GM23338 (cell line): Measurements from ENCODE around the gene ERC1. TPM values are rescaled to one million over a fixed set of nuclear protein-coding genes. Genes with fewer than 3 reads are reported as not detected.

Experiments used
- ATAC-seq: fragments of 200-7000 bp; cut with Tn5 transposase; 3 replicates; pipeline ENCODE4 v1.9.1; 2020
- DNase-seq: peaks from one replicate; pipeline ENCODE4 v3.0.0-alpha.2; 2015; ENCODE audit warnings: low spot score
- H2AFZ ChIP-seq: fragments of 200-600 bp; sonication (generic); 2 replicates; pipeline ENCODE4 v1.8.0; 2016; ENCODE audit warnings: antibody characterized with exemption, mild to moderate bottlenecking, moderate library complexity
- H3F3A ChIP-seq: fragments of 200-600 bp; sonication (generic); replicated peaks from 2 replicates; pipeline ENCODE4 v1.8.0; 2017; ENCODE audit warnings: antibody characterized with exemption, mixed run types, low read depth
- H3K27ac ChIP-seq: fragments of 200-600 bp; sonication (generic); 2 replicates; pipeline ENCODE4 v1.6.1; 2016; ENCODE audit warnings: low read depth
- H3K27me3 ChIP-seq: fragments of 200-600 bp; sonication (generic); 2 replicates; pipeline ENCODE4 v1.8.0; 2016; ENCODE audit warnings: mild to moderate bottlenecking, mixed run types, moderate library complexity; ENCODE audit not compliant: insufficient read depth
- H3K36me3 ChIP-seq: fragments of 200-600 bp; sonication (generic); 2 replicates; pipeline ENCODE4 v1.8.0; 2016; ENCODE audit warnings: mild to moderate bottlenecking; ENCODE audit not compliant: insufficient read depth
- H3K4me1 ChIP-seq: fragments of 200-600 bp; sonication (generic); 2 replicates; pipeline ENCODE4 v1.8.0; 2016; ENCODE audit warnings: mild to moderate bottlenecking, moderate library complexity; ENCODE audit not compliant: insufficient read depth
- H3K4me2 ChIP-seq: fragments of 200-600 bp; sonication (generic); 2 replicates; pipeline ENCODE4 v1.7.1; 2017; ENCODE audit warnings: mixed run types
- H3K4me3 ChIP-seq: fragments of 200-600 bp; sonication (generic); 2 replicates; pipeline ENCODE4 v1.6.1; 2016; ENCODE audit warnings: mixed run types
- H3K79me2 ChIP-seq: fragments of 200-600 bp; sonication (generic); replicated peaks from 2 replicates; pipeline ENCODE4 v1.8.0; 2017; ENCODE audit warnings: mild to moderate bottlenecking; ENCODE audit not compliant: insufficient read depth
- H3K9me2 ChIP-seq: fragments of 200-600 bp; sonication (generic); 2 replicates; pipeline ENCODE4 v1.8.0; 2017; ENCODE audit not compliant: insufficient read depth
- H4K20me1 ChIP-seq: fragments of 200-600 bp; sonication (generic); replicated peaks from 2 replicates; pipeline ENCODE4 v1.8.0; 2017; ENCODE audit warnings: mild to moderate bottlenecking; ENCODE audit not compliant: insufficient read depth
- H3K27ac Mint-ChIP-seq: 2 replicates; pipeline ENCODE4 v1.8.0; 2020; ENCODE audit warnings: inconsistent platforms, mild to moderate bottlenecking, moderate library complexity, mixed read lengths
- H3K27me3 Mint-ChIP-seq: 3 replicates; pipeline ENCODE4 v1.8.0; 2022; ENCODE audit warnings: low read depth, mild to moderate bottlenecking, moderate library complexity, mixed read lengths, inconsistent platforms; ENCODE audit not compliant: insufficient read depth, poor library complexity
- H3K36me3 Mint-ChIP-seq: 3 replicates; pipeline ENCODE4 v1.8.0; 2021; ENCODE audit warnings: low read depth, mild to moderate bottlenecking, inconsistent platforms, moderate library complexity, mixed read lengths
- H3K4me1 Mint-ChIP-seq: 3 replicates; pipeline ENCODE4 v1.8.0; 2020; ENCODE audit warnings: mild to moderate bottlenecking, inconsistent platforms, mixed read lengths
- H3K4me3 Mint-ChIP-seq: 3 replicates; pipeline ENCODE4 v1.8.0; 2021; ENCODE audit warnings: moderate library complexity, mild to moderate bottlenecking, inconsistent platforms, mixed read lengths
- H3K9me3 Mint-ChIP-seq: 3 replicates; pipeline ENCODE4 v1.8.0; 2020; ENCODE audit warnings: moderate library complexity, mild to moderate bottlenecking, inconsistent platforms, mixed read lengths
- EZH2 ChIP-seq: fragments of 200-600 bp; sonication (generic); IDR thresholded peaks from one replicate; pipeline ENCODE4 v1.8.0; 2017; ENCODE audit warnings: antibody characterized with exemption, mild to moderate bottlenecking, low read depth; ENCODE audit not compliant: unreplicated experiment
- EZH2phosphoT487 ChIP-seq: fragments of 200-600 bp; sonication (generic); IDR thresholded peaks from one replicate; pipeline ENCODE4 v1.8.1; 2018; ENCODE audit warnings: antibody characterized with exemption; ENCODE audit not compliant: unreplicated experiment
- JUNB ChIP-seq: IDR thresholded peaks from one replicate; pipeline ENCODE4 v1.6.1; 2016; ENCODE audit warnings: antibody characterized with exemption; ENCODE audit not compliant: unreplicated experiment
- NANOG ChIP-seq: IDR thresholded peaks from 2 replicates; pipeline ENCODE4 v1.6.1; 2016; ENCODE audit warnings: antibody characterized with exemption, borderline replicate concordance
- STAT1 ChIP-seq: IDR thresholded peaks from one replicate; pipeline ENCODE4 v1.6.1; 2016; ENCODE audit warnings: antibody characterized with exemption; ENCODE audit not compliant: unreplicated experiment
- ZNF331 ChIP-seq: fragments of 250-450 bp; sonication (Bioruptor Pico); IDR thresholded peaks from 2 replicates; pipeline ENCODE4 v1.5.0; 2020; ENCODE audit warnings: low read depth, mild to moderate bottlenecking, moderate library complexity
- ZNF462 ChIP-seq: fragments of 250-450 bp; sonication (Bioruptor Pico); IDR thresholded peaks from 2 replicates; pipeline ENCODE4 v1.5.0; 2020; ENCODE audit warnings: mild to moderate bottlenecking, moderate library complexity
- polyA plus RNA-seq: library from polyadenylated mRNA; unstranded; fragments of >200 nt; fragmentation: Nextera tagmentation; extraction: Ambion mirVana; gene quantifications from 2 replicates; pipeline ENCODE4 v1.2.1, GENCODE V29; 2016
- total RNA-seq: library from RNA; depleted of rRNA; stranded (reverse); fragments of >200 nt; shearing (Covaris generic); gene quantifications from 2 replicates; pipeline ENCODE4 v1.2.3, GENCODE V29; 2014
- TF ChIP-seq, protein P1 (sequence below): IDR thresholded peaks from one replicate; pipeline ENCODE4 v1.6.1; 2018; ENCODE audit warnings: antibody characterized with exemption; ENCODE audit not compliant: unreplicated experiment
- TF ChIP-seq, protein P2 (sequence below), 2 experiments: fragments of 200-600 bp in 1 of 2; sonication (generic) in 1 of 2; conservative IDR thresholded peaks; 2 replicates each; pipeline versions ENCODE4 v1.5.1 to v1.6.1; 2016 to 2017; ENCODE audit warnings: antibody characterized with exemption in 2 of 2, low read depth in 2 of 2, mild to moderate bottlenecking in 2 of 2, moderate library complexity in 1 of 2

Gene ERC1
- total and polyA plus RNA-seq, 2 experiments from 2014 or later: 28.1 to 35.3 TPM

GRCh38 chr12:1474574-1475153 is 483.6 kb downstream of the ERC1 start (continued):
- TF ChIP-seq ZNF462 (no peak), EZH2phosphoT487 (no peak)

- no peak overlapping the region for H3K27ac Mint-ChIP-seq
- Histone ChIP-seq H3F3A (no peaks in the 10 kb centered on the region), H3K4me2 (no peak overlapping the region), H3K4me3 (no peak overlapping the region), H3K27ac (no peak overlapping the region), H3K36me3 (no peaks in the 10 kb centered on the region), H4K20me1 (no peaks in the 10 kb centered on the region), H3K9me2 (no peaks in the 10 kb centered on the region), H3K27me3 (no peaks in the 10 kb centered on the region), H2AFZ (no peak overlapping the region), H3K4me1 (peaks cover 10% of the 10 kb centered on the region; the same call in 1 of the 2 replicates), H3K79me2 (0 out of 2 replicates have a peak, but pooled peaks cover 3% of the 10 kb centered on the region)
- ATAC-seq (peak; percentile 37; the same call in 2 of the 3 replicates), DNase-seq (no peak)
- H3K36me3 Mint-ChIP-seq: no peaks in the 10 kb centered on the region
- H3K27me3 Mint-ChIP-seq: no peaks in the 10 kb centered on the region
- peaks cover 6% of the 10 kb centered on the region for H3K4me1 Mint-ChIP-seq
- no peaks in the 10 kb centered on the region for H3K9me3 Mint-ChIP-seq
- H3K4me3 Mint-ChIP-seq: no peak overlapping the region
- TF ChIP-seq EZH2phosphoT487 (no peak), STAT1 (no peak), JUNB (no peak), EZH2 (no peak), NANOG (no peak), ZNF331 (CRISPR knock-in tag) (no peak)
- TF ChIP-seq, protein P1, sequence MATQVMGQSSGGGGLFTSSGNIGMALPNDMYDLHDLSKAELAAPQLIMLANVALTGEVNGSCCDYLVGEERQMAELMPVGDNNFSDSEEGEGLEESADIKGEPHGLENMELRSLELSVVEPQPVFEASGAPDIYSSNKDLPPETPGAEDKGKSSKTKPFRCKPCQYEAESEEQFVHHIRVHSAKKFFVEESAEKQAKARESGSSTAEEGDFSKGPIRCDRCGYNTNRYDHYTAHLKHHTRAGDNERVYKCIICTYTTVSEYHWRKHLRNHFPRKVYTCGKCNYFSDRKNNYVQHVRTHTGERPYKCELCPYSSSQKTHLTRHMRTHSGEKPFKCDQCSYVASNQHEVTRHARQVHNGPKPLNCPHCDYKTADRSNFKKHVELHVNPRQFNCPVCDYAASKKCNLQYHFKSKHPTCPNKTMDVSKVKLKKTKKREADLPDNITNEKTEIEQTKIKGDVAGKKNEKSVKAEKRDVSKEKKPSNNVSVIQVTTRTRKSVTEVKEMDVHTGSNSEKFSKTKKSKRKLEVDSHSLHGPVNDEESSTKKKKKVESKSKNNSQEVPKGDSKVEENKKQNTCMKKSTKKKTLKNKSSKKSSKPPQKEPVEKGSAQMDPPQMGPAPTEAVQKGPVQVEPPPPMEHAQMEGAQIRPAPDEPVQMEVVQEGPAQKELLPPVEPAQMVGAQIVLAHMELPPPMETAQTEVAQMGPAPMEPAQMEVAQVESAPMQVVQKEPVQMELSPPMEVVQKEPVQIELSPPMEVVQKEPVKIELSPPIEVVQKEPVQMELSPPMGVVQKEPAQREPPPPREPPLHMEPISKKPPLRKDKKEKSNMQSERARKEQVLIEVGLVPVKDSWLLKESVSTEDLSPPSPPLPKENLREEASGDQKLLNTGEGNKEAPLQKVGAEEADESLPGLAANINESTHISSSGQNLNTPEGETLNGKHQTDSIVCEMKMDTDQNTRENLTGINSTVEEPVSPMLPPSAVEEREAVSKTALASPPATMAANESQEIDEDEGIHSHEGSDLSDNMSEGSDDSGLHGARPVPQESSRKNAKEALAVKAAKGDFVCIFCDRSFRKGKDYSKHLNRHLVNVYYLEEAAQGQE: no peak
- TF ChIP-seq, protein P2, sequence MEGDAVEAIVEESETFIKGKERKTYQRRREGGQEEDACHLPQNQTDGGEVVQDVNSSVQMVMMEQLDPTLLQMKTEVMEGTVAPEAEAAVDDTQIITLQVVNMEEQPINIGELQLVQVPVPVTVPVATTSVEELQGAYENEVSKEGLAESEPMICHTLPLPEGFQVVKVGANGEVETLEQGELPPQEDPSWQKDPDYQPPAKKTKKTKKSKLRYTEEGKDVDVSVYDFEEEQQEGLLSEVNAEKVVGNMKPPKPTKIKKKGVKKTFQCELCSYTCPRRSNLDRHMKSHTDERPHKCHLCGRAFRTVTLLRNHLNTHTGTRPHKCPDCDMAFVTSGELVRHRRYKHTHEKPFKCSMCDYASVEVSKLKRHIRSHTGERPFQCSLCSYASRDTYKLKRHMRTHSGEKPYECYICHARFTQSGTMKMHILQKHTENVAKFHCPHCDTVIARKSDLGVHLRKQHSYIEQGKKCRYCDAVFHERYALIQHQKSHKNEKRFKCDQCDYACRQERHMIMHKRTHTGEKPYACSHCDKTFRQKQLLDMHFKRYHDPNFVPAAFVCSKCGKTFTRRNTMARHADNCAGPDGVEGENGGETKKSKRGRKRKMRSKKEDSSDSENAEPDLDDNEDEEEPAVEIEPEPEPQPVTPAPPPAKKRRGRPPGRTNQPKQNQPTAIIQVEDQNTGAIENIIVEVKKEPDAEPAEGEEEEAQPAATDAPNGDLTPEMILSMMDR (conservative IDR thresholded peaks at IDR 0.05; ENCODE audit: low read depth in 2 of 2): no peak
These were observed 488.6 kb downstream of the ERC1 start for GRCh38 chr12:1479645-1480044.
